Tibial nerve (tissue), 4 donors: Measurements from ENCODE around the gene ADSS1. TPM values are rescaled to one million over a fixed set of nuclear protein-coding genes. Genes with fewer than 3 reads are reported as not detected.

ENCODE experiments used
- DNase-seq, 2 donors: peaks; one replicate each; pipeline ENCODE4 v3.0.0-alpha.2; 2019; ENCODE audit warnings: low spot score in 2 of 2
- H3K27ac ChIP-seq, 4 donors: fragments of 200-600 bp; sonication (generic) in 3 of 4; one replicate each; pipeline ENCODE4 v1.5.1; 2017 to 2019; ENCODE audit warnings: mild to moderate bottlenecking in 1 of 4
- H3K27me3 ChIP-seq, 2 donors: fragments of 200-600 bp; sonication (generic) in 1 of 2; one replicate each; pipeline versions ENCODE4 v1.5.1 to v1.6.0; 2017 to 2019
- H3K36me3 ChIP-seq, 3 donors: fragments of 200-600 bp; sonication (generic); one replicate each; pipeline ENCODE4 v1.5.1; 2018 to 2019
- H3K4me1 ChIP-seq, 4 donors: fragments of 200-600 bp; sonication (generic) in 3 of 4; one replicate each; pipeline ENCODE4 v1.5.1; 2017 to 2019
- H3K4me3 ChIP-seq, 4 donors: fragments of 200-600 bp; sonication (generic) in 3 of 4; one replicate each; pipeline ENCODE4 v1.5.1; 2017 to 2019; ENCODE audit warnings: mild to moderate bottlenecking in 1 of 4, moderate library complexity in 1 of 4
- H3K9me3 ChIP-seq, 4 donors: fragments of 200-600 bp; sonication (generic) in 3 of 4; one replicate each; pipeline ENCODE4 v1.5.1; 2017 to 2019
- CTCF ChIP-seq, 5 experiments: fragments of 200-600 bp in 3 of 5; fragments of 450-650 bp in 2 of 5; sonication (generic) in 3 of 5; IDR thresholded peaks; one replicate each; pipeline ENCODE4 v1.5.1; 2016 to 2019; ENCODE audit warnings: antibody characterized with exemption in 5 of 5, mild to moderate bottlenecking in 3 of 5, moderate library complexity in 2 of 5
- EP300 ChIP-seq, 2 donors: sonication (generic); formaldehyde crosslinking; IDR thresholded peaks; one replicate each; pipeline ENCODE4 v1.6.1; 2017; ENCODE audit warnings: antibody characterized with exemption in 2 of 2, mild to moderate bottlenecking in 1 of 2
- POLR2A ChIP-seq, 2 donors: fragments of 450-650 bp; IDR thresholded peaks; one replicate each; pipeline ENCODE4 v1.6.1; 2017; ENCODE audit warnings: antibody characterized with exemption in 2 of 2, mild to moderate bottlenecking in 2 of 2, moderate library complexity in 2 of 2
- WGBS, 2 donors: methylation state at CpG; one replicate each; pipeline ENCODE4 v1.1.5; 2018; 5-methylcytosine and 5-hydroxymethylcytosine counted together
- total RNA-seq, 4 donors: library from RNA; depleted of rRNA; stranded (reverse); fragments of >200 nt; gene quantifications; one replicate each; pipeline ENCODE4 v1.1.0, GENCODE V29; 2016

The ADSS1 gene
- total RNA-seq, 4 donors from 2014 or later = 4.8 to 11.4 (median 6.3) TPM

- no peak for TF ChIP-seq CTCF (IDR thresholded peaks at IDR 0.05)
- peak in 1 of 2 donors; percentile 61 for TF ChIP-seq EP300 (IDR thresholded peaks at IDR 0.05)
- H3K9me3 ChIP-seq = no peaks in the 10 kb centered on the region
- H3K27ac ChIP-seq = peak overlapping the region; percentile 89 to 99 (median 92)
- peaks cover 0 to 22% (median 0%) of the 10 kb centered on the region in 3 donors for H3K36me3 ChIP-seq
- DNase-seq = no peak
- H3K4me3 ChIP-seq = peak overlapping the region in 1 of 4 donors; percentile 85
- H3K4me1 ChIP-seq = peaks cover 0 to 95% (median 92%) of the 10 kb centered on the region in 4 donors
- H3K27me3 ChIP-seq = no peaks in the 10 kb centered on the region
- 44 to 45% methylated on average over 8 to 13 of the region's 15 CpGs for WGBS, 2 donors
These were observed 29.5 kb upstream of the ADSS1 start for GRCh38 chr14:104694475-104694950.

- DNase-seq = no peak
- TF ChIP-seq POLR2A (IDR thresholded peaks at IDR 0.05) (no peak), EP300 (IDR thresholded peaks at IDR 0.05) (no peak), CTCF (IDR thresholded peaks at IDR 0.05) (no peak)
- H3K4me3 ChIP-seq = peak overlapping the region in 1 of 4 donors; percentile 85
- H3K27ac ChIP-seq = peak overlapping the region; percentile 89 to 99 (median 92)
- 29 to 36% methylated on average over 10 to 17 of the region's 19 CpGs for WGBS, 2 donors
- H3K4me1 ChIP-seq = peaks cover 0 to 100% (median 95%) of the 10 kb centered on the region in 4 donors
- H3K36me3 ChIP-seq = peaks cover 0 to 22% (median 0%) of the 10 kb centered on the region in 3 donors
- no peaks in the 10 kb centered on the region for H3K9me3 ChIP-seq
- no peaks in the 10 kb centered on the region for H3K27me3 ChIP-seq
These were observed 28.9 kb upstream of the ADSS1 start for GRCh38 chr14:104694991-104695659.

GRCh38 chr14:104695660-104696000, 28.4 kb upstream of the ADSS1 start:
- TF ChIP-seq EP300 (IDR thresholded peaks at IDR 0.05) (no peak), CTCF (IDR thresholded peaks at IDR 0.05) (no peak), POLR2A (IDR thresholded peaks at IDR 0.05) (no peak)
- Histone ChIP-seq H3K27me3 (no peaks in the 10 kb centered on the region), H3K9me3 (no peaks in the 10 kb centered on the region), H3K27ac (peak overlapping the region; percentile 89 to 99 (median 92)), H3K4me1 (peaks cover 0 to 100% (median 93%) of the 10 kb centered on the region in 4 donors), H3K4me3 (peak overlapping the region in 1 of 4 donors; percentile 85), H3K36me3 (peaks cover 0 to 22% (median 0%) of the 10 kb centered on the region in 3 donors)
- 23 to 43% methylated on average over 6 of the region's 6 CpGs for WGBS, 2 donors
- no peak for DNase-seq

- H3K36me3 ChIP-seq = peaks cover 0 to 26% (median 0%) of the 10 kb centered on the region in 3 donors
- H3K27ac ChIP-seq = peak overlapping the region; percentile 55 to 99 (median 92)
- WGBS, 2 donors = 39 to 47% methylated on average over 7 to 9 of the region's 14 CpGs
- TF ChIP-seq EP300 (IDR thresholded peaks at IDR 0.05) = no peak
- no peaks in the 10 kb centered on the region for H3K27me3 ChIP-seq
- no peak for DNase-seq
- H3K4me1 ChIP-seq = peaks cover 0 to 100% (median 87%) of the 10 kb centered on the region in 4 donors
- no peak overlapping the region for H3K4me3 ChIP-seq
- H3K9me3 ChIP-seq = no peaks in the 10 kb centered on the region
These were observed 27.2 kb upstream of the ADSS1 start for GRCh38 chr14:104696671-104697316.

GRCh38 chr14:104697317-104697703, 26.7 kb upstream of the ADSS1 start:
- Histone ChIP-seq H3K36me3 (peaks cover 0 to 30% (median 0%) of the 10 kb centered on the region in 3 donors), H3K4me1 (peaks cover 0 to 100% (median 83%) of the 10 kb centered on the region in 4 donors), H3K27ac (peak overlapping the region; percentile 55 to 99 (median 92)), H3K9me3 (no peaks in the 10 kb centered on the region), H3K27me3 (no peaks in the 10 kb centered on the region), H3K4me3 (no peak overlapping the region)
- WGBS, 2 donors = 50 to 72% methylated on average over 4 to 10 of the region's 10 CpGs
- DNase-seq = no peak
- TF ChIP-seq POLR2A (IDR thresholded peaks at IDR 0.05) (no peak), EP300 (IDR thresholded peaks at IDR 0.05) (no peak), CTCF (IDR thresholded peaks at IDR 0.05) (no peak)
